CD4-positive, alpha-beta memory T cell (primary cell): Measurements from ENCODE around the gene HSPH1. TPM values are rescaled to one million over a fixed set of nuclear protein-coding genes. Genes with fewer than 3 reads are reported as not detected.

Experiments
- CTCF ChIA-PET: fragments of 350-600 bp; sonication (Branson Sonifier 250); formaldehyde crosslinking; loops from one replicate; lab custom pipeline; 2021; ENCODE audit warnings: inconsistent platforms; ENCODE audit not compliant: partially characterized antibody; lab: Charles Lee
- POLR2A ChIA-PET: fragments of 350-600 bp; sonication (Branson Sonifier 250); formaldehyde crosslinking; loops from one replicate; lab custom pipeline; 2021; ENCODE audit not compliant: partially characterized antibody; lab: Charles Lee
- DNase-seq, 5 donors: peaks; one replicate each; pipeline versions ENCODE4 v3.0.0 to v3.0.0-alpha.2; 2020 to 2022; ENCODE audit warnings: mixed read lengths in 1 of 5
- H3K27ac ChIP-seq: one replicate; pipeline ENCODE4 v1.7.0; 2013; ENCODE audit warnings: low read depth, low read length
- H3K27me3 ChIP-seq: 2 replicates; pipeline ENCODE4 v1.7.0; 2013; ENCODE audit warnings: mild to moderate bottlenecking, low read length, moderate library complexity; ENCODE audit not compliant: insufficient read depth
- H3K36me3 ChIP-seq: 2 replicates; pipeline ENCODE4 v1.7.0; 2013; ENCODE audit warnings: mild to moderate bottlenecking, low read length, moderate library complexity; ENCODE audit not compliant: insufficient read depth
- H3K4me1 ChIP-seq: 2 replicates; pipeline ENCODE4 v1.7.0; 2013; ENCODE audit warnings: mild to moderate bottlenecking, low read length, moderate library complexity; ENCODE audit not compliant: insufficient read depth
- H3K4me3 ChIP-seq, 2 donors: one replicate each; pipeline ENCODE4 v1.7.0; 2013; ENCODE audit warnings: low read length in 2 of 2, mild to moderate bottlenecking in 1 of 2
- H3K9me3 ChIP-seq, 2 donors: one replicate each; pipeline ENCODE4 v1.7.0; 2013; ENCODE audit warnings: low read length in 2 of 2, control low read depth in 1 of 2; ENCODE audit not compliant: control insufficient read depth in 1 of 2
- H3K27ac Mint-ChIP-seq, 7 donors: one replicate each; pipeline ENCODE4 v1.8.0; 2020 to 2021; ENCODE audit warnings: mixed read lengths in 7 of 7, mild to moderate bottlenecking in 6 of 7, inconsistent platforms in 3 of 7, moderate library complexity in 3 of 7
- H3K27me3 Mint-ChIP-seq, 2 donors: one replicate each; pipeline ENCODE4 v1.8.0; 2020 to 2021; ENCODE audit warnings: mixed read lengths in 2 of 2
- H3K36me3 Mint-ChIP-seq, 2 donors: one replicate each; pipeline ENCODE4 v1.8.0; 2020 to 2021; ENCODE audit warnings: mixed read lengths in 2 of 2, inconsistent platforms in 1 of 2, mild to moderate bottlenecking in 1 of 2
- H3K4me1 Mint-ChIP-seq, 4 donors: one replicate each; pipeline ENCODE4 v1.8.0; 2020 to 2021; ENCODE audit warnings: mixed read lengths in 4 of 4, mild to moderate bottlenecking in 1 of 4
- H3K4me3 Mint-ChIP-seq, 8 donors: one replicate each; pipeline ENCODE4 v1.8.0; 2020 to 2021; ENCODE audit warnings: mixed read lengths in 8 of 8, mild to moderate bottlenecking in 7 of 8, moderate library complexity in 6 of 8, inconsistent platforms in 3 of 8
- H3K9me3 Mint-ChIP-seq, 8 donors: one replicate each; pipeline ENCODE4 v1.8.0; 2020 to 2021; ENCODE audit warnings: mixed read lengths in 8 of 8, mild to moderate bottlenecking in 5 of 8, inconsistent platforms in 3 of 8, moderate library complexity in 1 of 8
- intact Hi-C: fragments of 100-400 bp; cut with micrococcal nuclease; formaldehyde crosslinking; loops from one replicate; pipeline ENCODE4 v1.15.1; 2023
- polyA plus RNA-seq, 2 donors: library from polyadenylated mRNA; unstranded; fragments of 300-500 nt; fragmentation: Illumina TruSeq; gene quantifications; one replicate each; pipeline ENCODE4 v1.2.3, GENCODE V29; 2021
- total RNA-seq, 2 experiments: library from RNA; stranded (reverse); gene quantifications; one replicate each; pipeline ENCODE4 v1.2.3, GENCODE V29; 2021

The HSPH1 gene
- total RNA-seq (10 to 100 TPM; 68.6 to 75.5 TPM), polyA plus RNA-seq (10 to 100 TPM; 39.9 to 48.6 TPM)

DNA sequence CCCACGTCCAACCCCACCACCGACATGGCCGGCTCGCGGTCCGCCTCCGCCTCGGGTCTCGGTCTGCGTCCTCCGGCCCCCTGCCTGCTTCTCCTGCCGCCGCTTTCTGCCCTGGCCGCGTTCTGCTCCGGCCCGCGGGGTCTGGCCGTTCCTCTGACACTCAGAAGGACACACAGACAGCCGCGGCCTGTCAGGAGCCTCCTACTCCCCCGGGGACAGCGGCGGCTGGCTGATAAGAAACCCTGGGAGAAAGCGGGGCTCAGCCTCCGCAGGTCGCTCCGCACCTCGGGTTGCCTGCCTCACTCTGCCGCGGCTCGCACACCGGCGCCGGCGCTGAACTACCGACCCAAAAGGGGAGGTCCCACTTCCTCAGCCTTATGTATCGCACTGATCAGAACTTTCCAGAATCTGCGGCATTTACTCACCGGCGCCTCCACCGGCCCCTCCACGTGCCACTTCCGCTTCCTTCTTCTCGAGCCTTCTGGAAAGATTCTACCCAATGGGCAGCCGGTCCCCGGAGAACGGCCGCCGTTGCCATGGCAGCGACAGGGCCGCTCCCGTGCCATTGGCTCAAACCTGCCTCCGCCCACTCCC, at the start of gene HSPH1:
TSS of gene HSPH1 (minus strand) at position 348 of the 594 bp plus-strand sequence. CDS start at position 26, 322 bp downstream.
- peak in 4 of 5 donors; percentile 99 to 100 (median 100) for DNase-seq
- Histone ChIP-seq H3K27me3 (no peaks in the 10 kb centered on the region), H3K36me3 (no peaks in the 10 kb centered on the region), H3K4me1 (peaks cover 37% of the 10 kb centered on the region), H3K9me3 (no peaks in the 10 kb centered on the region), H3K4me3 (peak within 1 kb of the TSS; percentile 79 to 96), H3K27ac (peak within 1 kb of the TSS; percentile 95)
- peaks cover 23 to 54% (median 29%) of the 10 kb centered on the region in 4 donors for H3K4me1 Mint-ChIP-seq
- H3K9me3 Mint-ChIP-seq: no peaks in the 10 kb centered on the region
- peaks cover 0 to 37% of the 10 kb centered on the region in 2 donors for H3K36me3 Mint-ChIP-seq
- H3K27me3 Mint-ChIP-seq: no peaks in the 10 kb centered on the region
- peak within 1 kb of the TSS; percentile 97 to 100 (median 99) for H3K27ac Mint-ChIP-seq
- ChIA-PET POLR2A (interaction anchor here (1.0 to 3.8 kb wide), 4 partner anchors 11 to 1267 kb away, joined by 3 to 37 read pairs (median 4); partner anchors contain the start of genes B3GLCT and N4BP2L1), CTCF (interaction anchor here (1.5 kb wide), 1 partner anchor 9 kb away, joined by 4 read pairs; no protein-coding TSS in a partner anchor)
- peak within 1 kb of the TSS; percentile 96 to 99 (median 98) for H3K4me3 Mint-ChIP-seq
- intact Hi-C loops: loop anchor here (1.0 to 5.0 kb wide), 7 partner anchors 38 to 1309 kb away; partner anchors contain the start of genes B3GLCT, HMGB1, UBL3 and USPL1

- Histone ChIP-seq H3K4me1 (peaks cover 10% of the 10 kb centered on the region), H3K4me3 (no peak overlapping the region), H3K27me3 (no peaks in the 10 kb centered on the region), H3K9me3 (no peaks in the 10 kb centered on the region), H3K36me3 (no peaks in the 10 kb centered on the region), H3K27ac (no peak overlapping the region)
- POLR2A ChIA-PET: interaction anchor here (1.4 kb wide), 1 partner anchor 9 kb away, joined by 4 read pairs; no protein-coding TSS in a partner anchor
- peak overlapping the region; percentile 25 to 87 (median 75) for H3K27ac Mint-ChIP-seq
- no peaks in the 10 kb centered on the region for H3K27me3 Mint-ChIP-seq
- CTCF ChIA-PET: interaction anchor here (1.0 to 1.2 kb wide), 2 partner anchors 10 to 27 kb away, joined by 3 to 4 read pairs; partner anchors contain the start of gene B3GLCT
- no peak for DNase-seq
- H3K4me1 Mint-ChIP-seq: peaks cover 6 to 31% (median 15%) of the 10 kb centered on the region in 4 donors
- no peaks in the 10 kb centered on the region for H3K9me3 Mint-ChIP-seq
- no peaks in the 10 kb centered on the region for H3K36me3 Mint-ChIP-seq
- intact Hi-C loops: loop anchor here (10.0 kb wide), 2 partner anchors 1105 to 1325 kb away; partner anchors contain the start of genes BRCA2, N4BP2L2 and ZAR1L
- H3K4me3 Mint-ChIP-seq: peak overlapping the region in 6 of 8 donors; percentile 32 to 69 (median 51)
These were observed 48.1 kb upstream of the HSPH1 start for GRCh38 chr13:31209841-31210210.

- no peak overlapping the region for H3K4me3 ChIP-seq
- no peaks in the 10 kb centered on the region for H3K9me3 ChIP-seq
- Mint-ChIP-seq H3K4me1 (peaks cover 9 to 36% (median 18%) of the 10 kb centered on the region in 4 donors), H3K27ac (peak overlapping the region; percentile 30 to 87 (median 75)), H3K27me3 (no peaks in the 10 kb centered on the region), H3K9me3 (no peaks in the 10 kb centered on the region), H3K36me3 (no peaks in the 10 kb centered on the region), H3K4me3 (peak overlapping the region in 6 of 8 donors; percentile 32 to 69 (median 51))
- POLR2A ChIA-PET: interaction anchor here (0.6 to 1.4 kb wide), 3 partner anchors 9 to 832 kb away, joined by 3 to 4 read pairs (median 4); partner anchors contain the start of gene B3GLCT
- DNase-seq: peak in 4 of 5 donors; percentile 11 to 32 (median 20)
- CTCF ChIA-PET: interaction anchor here (1.0 to 1.2 kb wide), 2 partner anchors 10 to 27 kb away, joined by 3 to 4 read pairs; partner anchors contain the start of gene B3GLCT
- intact Hi-C loops: loop anchor here (10.0 kb wide), 2 partner anchors 1105 to 1325 kb away; partner anchors contain the start of genes BRCA2, N4BP2L2 and ZAR1L
- no peaks in the 10 kb centered on the region for H3K27me3 ChIP-seq
- no peak overlapping the region for H3K27ac ChIP-seq
- H3K36me3 ChIP-seq: no peaks in the 10 kb centered on the region
- H3K4me1 ChIP-seq: peaks cover 10% of the 10 kb centered on the region
These were observed 47.6 kb upstream of the HSPH1 start for GRCh38 chr13:31209172-31209840.

DNA sequence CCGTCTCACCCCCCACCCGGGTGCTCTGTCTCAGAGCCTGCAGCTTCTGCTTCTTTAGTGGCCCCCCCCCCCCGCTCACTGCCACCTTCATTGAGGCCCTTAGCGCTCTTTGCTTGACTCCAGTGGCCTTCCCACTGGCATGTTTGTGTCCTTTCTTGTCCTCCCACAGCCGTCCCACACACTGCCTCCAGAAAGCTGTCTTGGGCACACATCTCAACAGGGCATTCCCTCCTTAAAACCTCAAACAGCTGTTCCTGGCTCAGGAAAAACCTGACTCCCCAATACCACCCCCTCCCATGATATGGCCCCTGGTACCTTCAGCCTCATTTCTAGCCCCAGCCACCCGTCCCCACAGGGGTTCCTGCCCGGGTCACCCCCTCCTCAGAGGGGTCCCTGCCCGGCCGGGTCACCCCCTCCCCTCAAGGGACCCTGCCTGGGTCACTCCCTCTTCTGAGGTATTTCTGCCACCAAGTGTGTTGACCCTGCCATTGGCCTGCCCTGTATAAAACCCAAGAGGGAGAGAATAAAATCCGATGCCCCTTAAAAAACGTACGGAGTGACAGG, 46.9 kb upstream of the HSPH1 start:
- no peaks in the 10 kb centered on the region for H3K9me3 ChIP-seq
- Mint-ChIP-seq H3K9me3 (no peaks in the 10 kb centered on the region), H3K36me3 (no peaks in the 10 kb centered on the region), H3K27ac (peak overlapping the region in 2 of 7 donors; percentile 65 to 71), H3K27me3 (no peaks in the 10 kb centered on the region), H3K4me3 (peak overlapping the region in 2 of 8 donors; percentile 12 to 32), H3K4me1 (peaks cover 9 to 37% (median 18%) of the 10 kb centered on the region in 4 donors)
- ChIA-PET POLR2A (interaction anchor here (0.6 to 1.4 kb wide), 3 partner anchors 8 to 833 kb away, joined by 3 to 4 read pairs (median 4); partner anchors contain the start of gene B3GLCT), CTCF (interaction anchor here (0.6 to 1.2 kb wide), 3 partner anchors 9 to 28 kb away, joined by 3 to 4 read pairs (median 3); partner anchors contain the start of gene B3GLCT)
- peaks cover 10% of the 10 kb centered on the region for H3K4me1 ChIP-seq
- intact Hi-C loops: loop anchor here (10.0 kb wide), 2 partner anchors 1106 to 1326 kb away; partner anchors contain the start of genes BRCA2, N4BP2L2 and ZAR1L
- H3K36me3 ChIP-seq: no peaks in the 10 kb centered on the region
- H3K27ac ChIP-seq: no peak overlapping the region
- H3K4me3 ChIP-seq: no peak overlapping the region
- DNase-seq: no peak
- H3K27me3 ChIP-seq: no peaks in the 10 kb centered on the region

- peak overlapping the region in 3 of 8 donors; percentile 1 to 26 (median 13) for H3K4me3 Mint-ChIP-seq
- Histone ChIP-seq H3K27me3 (no peaks in the 10 kb centered on the region), H3K4me3 (no peak overlapping the region), H3K9me3 (no peaks in the 10 kb centered on the region), H3K36me3 (no peaks in the 10 kb centered on the region), H3K27ac (no peak overlapping the region), H3K4me1 (peaks cover 10% of the 10 kb centered on the region)
- ChIA-PET CTCF (interaction anchor here (0.6 kb wide), 2 partner anchors 15 to 335 kb away, joined by 3 read pairs; no protein-coding TSS in a partner anchor), POLR2A (no interaction called here)
- DNase-seq: no peak
- H3K9me3 Mint-ChIP-seq: no peaks in the 10 kb centered on the region
- H3K27ac Mint-ChIP-seq: peak overlapping the region in 2 of 7 donors; percentile 42 to 57
- H3K36me3 Mint-ChIP-seq: no peaks in the 10 kb centered on the region
- intact Hi-C loops: loop anchor here (10.0 kb wide), 2 partner anchors 1107 to 1327 kb away; partner anchors contain the start of genes BRCA2, N4BP2L2 and ZAR1L
- H3K4me1 Mint-ChIP-seq: peaks cover 9 to 34% (median 17%) of the 10 kb centered on the region in 4 donors
- H3K27me3 Mint-ChIP-seq: no peaks in the 10 kb centered on the region
These were observed 46.2 kb upstream of the HSPH1 start for GRCh38 chr13:31207661-31208552.

- intact Hi-C loops: loop anchor here (10.0 kb wide), 2 partner anchors 1110 to 1330 kb away; partner anchors contain the start of genes BRCA2, N4BP2L2 and ZAR1L
- no peaks in the 10 kb centered on the region for H3K36me3 ChIP-seq
- no peak overlapping the region for H3K4me3 ChIP-seq
- H3K4me1 ChIP-seq: peaks cover 16% of the 10 kb centered on the region
- POLR2A ChIA-PET: interaction anchor here (0.7 kb wide), 1 partner anchor 9 kb away, joined by 4 read pairs; no protein-coding TSS in a partner anchor
- no peak overlapping the region for H3K4me3 Mint-ChIP-seq
- H3K27ac Mint-ChIP-seq: peak overlapping the region in 1 of 7 donors; percentile 59
- H3K27me3 ChIP-seq: no peaks in the 10 kb centered on the region
- CTCF ChIA-PET: no interaction called here
- H3K27me3 Mint-ChIP-seq: no peaks in the 10 kb centered on the region
- no peaks in the 10 kb centered on the region for H3K9me3 Mint-ChIP-seq
- no peak overlapping the region for H3K27ac ChIP-seq
- H3K9me3 ChIP-seq: no peaks in the 10 kb centered on the region
- DNase-seq: no peak
- peaks cover 13 to 34% (median 20%) of the 10 kb centered on the region in 4 donors for H3K4me1 Mint-ChIP-seq
- no peaks in the 10 kb centered on the region for H3K36me3 Mint-ChIP-seq
These were observed 42.9 kb upstream of the HSPH1 start for GRCh38 chr13:31204592-31204991.
